Activated CD4-positive, alpha-beta memory T cell treated with anti-CD3 and anti-CD28 coated beads, Interleukin-2, amount 10 ng/mL, durations not matched to agents 7 days and 5 days (primary cell): ENCODE results near the gene GAK. TPM values are rescaled to one million over a fixed set of nuclear protein-coding genes. Genes with fewer than 3 reads are reported as not detected.
A peak's percentile ranks its signal among the peaks of the same experiment; 100 is the strongest.
"Not testable (repeated sequence)": the region's sequence is repeated elsewhere in the genome, so short reads cannot be mapped to it uniquely, and the experiment has no call there.

Experiments used
- CTCF ChIA-PET: fragments of 350-600 bp; sonication (Branson Sonifier 250); formaldehyde crosslinking; loops from one replicate; lab custom pipeline; 2021; ENCODE audit warnings: antibody characterized with exemption, inconsistent platforms; lab: Charles Lee
- POLR2A ChIA-PET: fragments of 350-600 bp; sonication (Branson Sonifier 250); formaldehyde crosslinking; loops from one replicate; lab custom pipeline; 2021; ENCODE audit warnings: antibody characterized with exemption; lab: Charles Lee
- DNase-seq: peaks from one replicate; pipeline ENCODE4 v3.0.0-alpha.2; 2020
- H3K27ac Mint-ChIP-seq: one replicate; pipeline ENCODE4 v1.8.0; 2021; ENCODE audit warnings: mild to moderate bottlenecking, mixed read lengths
- H3K27me3 Mint-ChIP-seq: one replicate; pipeline ENCODE4 v1.8.0; 2021; ENCODE audit warnings: mixed read lengths
- H3K36me3 Mint-ChIP-seq: one replicate; pipeline ENCODE4 v1.8.0; 2021; ENCODE audit warnings: low read depth, mixed read lengths
- H3K4me1 Mint-ChIP-seq: one replicate; pipeline ENCODE4 v1.8.0; 2021; ENCODE audit warnings: mixed read lengths
- H3K4me3 Mint-ChIP-seq: one replicate; pipeline ENCODE4 v1.8.0; 2021; ENCODE audit warnings: mild to moderate bottlenecking, mixed read lengths
- H3K9me3 Mint-ChIP-seq: one replicate; pipeline ENCODE4 v1.8.0; 2021; ENCODE audit warnings: mixed read lengths
- total RNA-seq, 2 experiments: library from RNA; stranded (reverse); gene quantifications; one replicate each; pipeline ENCODE4 v1.2.3, GENCODE V29; 2021

GAK gene
- total RNA-seq, 2 experiments from 2014 or later: 139 to 156 TPM

GRCh38 chr4:939508-939907 lies 7.4 kb upstream of the GAK start:
- H3K9me3 Mint-ChIP-seq, H3K36me3 Mint-ChIP-seq, CTCF ChIA-PET, H3K27me3 Mint-ChIP-seq, H3K4me3 Mint-ChIP-seq, H3K4me1 Mint-ChIP-seq, DNase-seq, H3K27ac Mint-ChIP-seq: not testable (repeated sequence)
- POLR2A ChIA-PET: interaction anchor here (0.6 kb wide), 1 partner anchor 193 kb away, joined by 3 read pairs; no protein-coding TSS in a partner anchor

GRCh38 chr4:932713-933070 lies 576 bp upstream of the GAK start:
- no peaks in the 10 kb centered on the region for H3K27me3 Mint-ChIP-seq
- POLR2A ChIA-PET: interaction anchor here (0.8 to 4.9 kb wide), 22 partner anchors 9 to 938 kb away, joined by 3 to 29 read pairs (median 4); partner anchors contain the start of genes CTBP1, DGKQ, IDUA and NSD2
- peak overlapping the region; percentile 92 for H3K4me3 Mint-ChIP-seq
- peaks cover 19% of the 10 kb centered on the region for H3K36me3 Mint-ChIP-seq
- peaks cover 47% of the 10 kb centered on the region for H3K4me1 Mint-ChIP-seq
- H3K9me3 Mint-ChIP-seq: no peaks in the 10 kb centered on the region
- CTCF ChIA-PET: interaction anchor here (1.0 to 1.2 kb wide), 2 partner anchors 11 to 53 kb away, joined by 6 read pairs; no protein-coding TSS in a partner anchor
- peak overlapping the region; percentile 94 for H3K27ac Mint-ChIP-seq
- DNase-seq: no peak

DNA sequence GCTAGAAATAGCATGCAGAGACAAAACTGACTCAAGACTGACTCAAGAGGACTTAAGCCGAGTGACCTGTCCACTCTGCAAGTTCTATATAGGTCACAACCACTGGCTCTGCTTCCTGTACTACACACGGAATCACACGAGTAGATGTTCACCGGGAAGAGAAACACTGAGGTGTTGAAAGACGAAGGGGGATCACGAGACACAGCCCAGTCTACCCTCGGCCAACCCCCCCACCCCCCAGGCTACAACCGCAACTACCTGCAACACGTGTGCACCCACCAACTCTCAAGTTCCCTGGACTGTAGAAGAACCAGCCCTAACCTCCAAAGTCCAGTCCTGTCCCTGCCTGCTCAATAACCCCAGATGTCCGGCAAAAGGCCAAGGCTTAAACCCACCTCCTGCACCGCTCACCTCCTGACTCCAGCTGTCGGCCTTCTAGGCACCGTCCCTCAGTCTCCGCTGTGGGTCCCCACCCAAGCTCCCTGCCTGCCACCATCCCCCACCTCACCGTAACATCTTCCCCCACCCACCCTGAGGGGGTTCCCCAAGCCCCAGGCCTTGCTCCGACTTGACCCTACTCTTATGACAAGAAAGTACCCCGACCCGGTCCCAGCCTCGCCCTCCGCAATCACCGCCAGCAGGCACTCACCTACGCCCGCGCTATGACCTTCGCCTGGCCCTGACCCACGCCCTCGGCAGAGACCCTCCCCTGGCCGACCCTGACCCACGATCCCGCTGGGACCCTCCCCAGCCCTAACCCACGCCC lies 739 bp downstream of the GAK start:
- no peaks in the 10 kb centered on the region for H3K9me3 Mint-ChIP-seq
- H3K4me3 Mint-ChIP-seq: peak overlapping the region; percentile 92
- H3K4me1 Mint-ChIP-seq: peaks cover 47% of the 10 kb centered on the region
- CTCF ChIA-PET: interaction anchor here (1.2 to 1.4 kb wide), 2 partner anchors 10 to 56 kb away, joined by 3 to 6 read pairs; partner anchors contain the start of gene IDUA
- POLR2A ChIA-PET: interaction anchor here (0.6 to 4.9 kb wide), 29 partner anchors 8 to 1310 kb away, joined by 3 to 29 read pairs (median 4); partner anchors contain the start of genes ATP5ME, CTBP1, DGKQ and IDUA
- peak; percentile 26 for DNase-seq
- H3K27me3 Mint-ChIP-seq: no peaks in the 10 kb centered on the region
- peak overlapping the region; percentile 94 for H3K27ac Mint-ChIP-seq
- H3K36me3 Mint-ChIP-seq: peaks cover 19% of the 10 kb centered on the region

DNA sequence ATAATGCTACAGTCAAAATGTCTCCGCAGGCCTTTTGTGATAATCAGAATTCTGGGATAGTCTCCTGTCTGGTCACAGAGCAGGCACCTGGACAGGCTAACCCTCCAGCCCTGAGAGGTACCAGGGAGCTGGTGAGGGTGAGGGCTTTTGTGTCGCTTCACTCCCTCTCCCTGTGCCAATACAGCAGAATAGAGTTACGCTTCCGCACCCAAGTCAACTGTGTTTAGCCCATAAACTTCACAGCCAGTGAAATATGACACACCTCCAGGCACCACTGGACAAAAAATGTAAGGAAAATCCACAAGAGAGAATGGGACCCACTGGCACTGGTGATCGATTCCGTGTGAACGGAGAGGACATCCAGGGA lies 1.3 kb downstream of the GAK start:
- peak overlapping the region; percentile 92 for H3K4me3 Mint-ChIP-seq
- ChIA-PET CTCF (interaction anchor here (1.3 kb wide), 1 partner anchor 10 kb away, joined by 3 read pairs; no protein-coding TSS in a partner anchor), POLR2A (interaction anchor here (0.6 to 4.9 kb wide), 10 partner anchors 9 to 1311 kb away, joined by 3 to 29 read pairs (median 4); partner anchors contain the start of gene IDUA)
- H3K9me3 Mint-ChIP-seq: no peaks in the 10 kb centered on the region
- DNase-seq: peak; percentile 22
- H3K4me1 Mint-ChIP-seq: peaks cover 48% of the 10 kb centered on the region
- H3K27me3 Mint-ChIP-seq: no peaks in the 10 kb centered on the region
- H3K27ac Mint-ChIP-seq: peak overlapping the region; percentile 94
- peaks cover 19% of the 10 kb centered on the region for H3K36me3 Mint-ChIP-seq

DNA sequence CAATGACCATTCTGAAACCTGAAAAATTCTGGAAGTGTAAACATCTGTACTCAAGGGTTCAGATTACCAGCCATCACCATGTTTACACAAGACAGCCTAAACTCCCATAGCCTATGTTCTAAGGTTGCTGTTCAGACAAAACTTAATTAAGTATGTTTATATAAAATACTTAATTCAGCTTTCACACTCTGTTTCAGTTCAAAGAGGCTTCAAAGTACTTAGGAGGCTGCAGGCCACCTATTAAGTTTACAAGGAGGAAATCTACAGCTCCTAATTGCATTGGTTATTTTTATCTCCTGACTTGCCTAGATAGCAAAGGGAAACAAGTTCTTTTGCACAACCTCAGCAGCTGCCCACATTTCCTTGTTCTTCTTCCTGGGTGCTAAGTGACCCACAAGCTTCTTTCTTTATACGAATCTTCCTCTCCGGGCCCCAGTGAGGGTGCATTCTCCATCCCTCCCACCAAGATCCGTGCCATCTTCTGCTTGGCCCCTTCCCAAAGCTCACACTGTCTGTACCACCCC lies 2.0 kb downstream of the GAK start:
- no peaks in the 10 kb centered on the region for H3K9me3 Mint-ChIP-seq
- H3K27ac Mint-ChIP-seq: peak overlapping the region; percentile 94
- ChIA-PET POLR2A (interaction anchor here (0.7 to 4.9 kb wide), 8 partner anchors 8 to 1311 kb away, joined by 3 to 29 read pairs (median 5); partner anchors contain the start of gene IDUA), CTCF (interaction anchor here (0.7 to 1.3 kb wide), 2 partner anchors 9 to 146 kb away, joined by 3 read pairs; no protein-coding TSS in a partner anchor)
- peaks cover 51% of the 10 kb centered on the region for H3K4me1 Mint-ChIP-seq
- peaks cover 20% of the 10 kb centered on the region for H3K36me3 Mint-ChIP-seq
- DNase-seq: peak; percentile 28
- no peaks in the 10 kb centered on the region for H3K27me3 Mint-ChIP-seq
- peak overlapping the region; percentile 92 for H3K4me3 Mint-ChIP-seq

GRCh38 chr4:929096-929765 lies 2.9 kb downstream of the GAK start:
- no peaks in the 10 kb centered on the region for H3K27me3 Mint-ChIP-seq
- ChIA-PET CTCF (no interaction called here), POLR2A (interaction anchor here (1.5 to 4.9 kb wide), 3 partner anchors 44 to 417 kb away, joined by 3 to 29 read pairs (median 4); no protein-coding TSS in a partner anchor)
- H3K4me3 Mint-ChIP-seq: peak overlapping the region; percentile 24
- H3K36me3 Mint-ChIP-seq: peaks cover 21% of the 10 kb centered on the region
- H3K9me3 Mint-ChIP-seq: no peaks in the 10 kb centered on the region
- no peak overlapping the region for H3K27ac Mint-ChIP-seq
- peaks cover 60% of the 10 kb centered on the region for H3K4me1 Mint-ChIP-seq
- no peak for DNase-seq

- CTCF ChIA-PET, H3K27ac Mint-ChIP-seq, H3K4me3 Mint-ChIP-seq, H3K9me3 Mint-ChIP-seq, H3K27me3 Mint-ChIP-seq, DNase-seq, POLR2A ChIA-PET: not testable (repeated sequence)
- Mint-ChIP-seq H3K4me1 (peaks cover 60% of the 10 kb centered on the region), H3K36me3 (peaks cover 20% of the 10 kb centered on the region)
Measured at GRCh38 chr4:927566-927965, 4.5 kb downstream of the GAK start.

- POLR2A ChIA-PET: no interaction called here
- no peaks in the 10 kb centered on the region for H3K9me3 Mint-ChIP-seq
- no peak overlapping the region for H3K4me3 Mint-ChIP-seq
- H3K4me1 Mint-ChIP-seq: peaks cover 62% of the 10 kb centered on the region
- CTCF ChIA-PET: no interaction called here
- no peak overlapping the region for H3K27ac Mint-ChIP-seq
- no peaks in the 10 kb centered on the region for H3K27me3 Mint-ChIP-seq
- H3K36me3 Mint-ChIP-seq: peaks cover 23% of the 10 kb centered on the region
- DNase-seq: no peak
Measured at GRCh38 chr4:926538-926937, 5.6 kb downstream of the GAK start.

GRCh38 chr4:925771-926500 lies 6.2 kb downstream of the GAK start:
- Mint-ChIP-seq H3K27me3 (no peaks in the 10 kb centered on the region), H3K36me3 (peaks cover 26% of the 10 kb centered on the region), H3K27ac (no peak overlapping the region), H3K4me3 (no peak overlapping the region), H3K4me1 (peaks cover 61% of the 10 kb centered on the region), H3K9me3 (no peaks in the 10 kb centered on the region)
- DNase-seq: no peak
- ChIA-PET POLR2A (no interaction called here), CTCF (no interaction called here)

- Mint-ChIP-seq H3K4me1 (peaks cover 55% of the 10 kb centered on the region), H3K27ac (no peak overlapping the region), H3K9me3 (no peaks in the 10 kb centered on the region), H3K4me3 (no peak overlapping the region), H3K36me3 (peaks cover 26% of the 10 kb centered on the region), H3K27me3 (no peaks in the 10 kb centered on the region)
- ChIA-PET POLR2A (no interaction called here), CTCF (no interaction called here)
- no peak for DNase-seq
Measured at GRCh38 chr4:925171-925570, 6.9 kb downstream of the GAK start.

DNA sequence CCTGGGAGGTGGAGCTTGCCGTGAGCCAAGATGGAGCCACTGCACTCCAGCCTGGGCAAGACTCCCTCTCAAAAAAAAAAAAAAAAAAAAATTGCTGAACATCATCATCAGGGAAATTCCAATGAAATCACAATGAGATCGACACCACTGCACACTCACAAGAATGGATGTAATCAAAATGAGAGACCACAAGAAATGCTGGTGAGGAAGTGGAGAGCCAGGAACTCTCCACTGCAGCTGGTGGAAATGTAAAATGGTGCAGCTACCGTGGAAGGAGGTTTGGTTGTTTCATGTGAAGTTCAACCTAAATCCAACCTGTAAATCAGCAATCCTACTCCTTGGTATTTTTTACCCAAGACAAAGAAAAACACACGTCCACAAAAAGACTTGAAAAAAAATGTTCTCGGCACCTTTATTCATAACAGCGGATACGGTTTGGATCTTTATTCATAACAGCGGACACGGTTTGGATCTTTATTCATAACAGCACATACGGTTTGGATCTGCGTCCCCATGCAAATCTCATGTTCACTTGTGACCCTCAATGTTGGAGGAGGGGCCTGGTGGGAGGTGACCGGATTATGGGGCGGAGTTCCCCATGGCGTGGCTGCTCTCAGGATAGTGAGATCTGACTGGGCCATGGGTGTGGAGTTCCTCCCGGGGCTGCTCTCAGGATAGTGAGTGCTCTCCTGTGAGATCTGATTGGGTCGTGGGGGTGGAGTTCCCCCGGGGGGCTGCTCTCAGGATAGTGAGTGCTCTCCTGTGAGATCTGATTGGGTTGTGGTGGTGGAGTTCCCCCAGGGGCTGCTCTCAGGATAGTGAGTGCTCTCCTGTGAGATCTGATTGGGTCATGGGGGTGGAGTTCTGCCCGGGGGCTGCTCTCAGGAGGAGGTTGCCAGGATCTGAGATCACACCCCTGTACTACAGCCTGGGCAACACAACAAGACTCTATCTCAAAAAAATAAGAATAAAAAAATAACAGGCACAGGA lies 7.7 kb downstream of the GAK start:
- peaks cover 32% of the 10 kb centered on the region for H3K36me3 Mint-ChIP-seq
- peaks cover 55% of the 10 kb centered on the region for H3K4me1 Mint-ChIP-seq
- ChIA-PET POLR2A (interaction anchor here (2.5 kb wide), 1 partner anchor 8 kb away, joined by 11 read pairs; the partner anchor contains the start of genes GAK and TMEM175), CTCF (interaction anchor here (0.6 kb wide), 1 partner anchor 149 kb away, joined by 3 read pairs; no protein-coding TSS in a partner anchor)
- peak overlapping the region; percentile 62 for H3K27ac Mint-ChIP-seq
- no peak for DNase-seq
- no peaks in the 10 kb centered on the region for H3K27me3 Mint-ChIP-seq
- no peak overlapping the region for H3K4me3 Mint-ChIP-seq
- peaks cover 3% of the 10 kb centered on the region for H3K9me3 Mint-ChIP-seq
